SH-SY5Y (cell line): ENCODE measurements around the gene RNH1.

Experiments used
- GATA2 ChIP-seq: IDR thresholded peaks from 2 replicates; pipeline ENCODE4 v1.6.1; 2011; ENCODE audit warnings: mild to moderate bottlenecking, low read depth, low read length
- GATA3 ChIP-seq: IDR thresholded peaks from 2 replicates; pipeline ENCODE4 v1.6.1; 2011; ENCODE audit warnings: low read depth, mild to moderate bottlenecking, low read length, moderate library complexity

Gene RNH1

DNA sequence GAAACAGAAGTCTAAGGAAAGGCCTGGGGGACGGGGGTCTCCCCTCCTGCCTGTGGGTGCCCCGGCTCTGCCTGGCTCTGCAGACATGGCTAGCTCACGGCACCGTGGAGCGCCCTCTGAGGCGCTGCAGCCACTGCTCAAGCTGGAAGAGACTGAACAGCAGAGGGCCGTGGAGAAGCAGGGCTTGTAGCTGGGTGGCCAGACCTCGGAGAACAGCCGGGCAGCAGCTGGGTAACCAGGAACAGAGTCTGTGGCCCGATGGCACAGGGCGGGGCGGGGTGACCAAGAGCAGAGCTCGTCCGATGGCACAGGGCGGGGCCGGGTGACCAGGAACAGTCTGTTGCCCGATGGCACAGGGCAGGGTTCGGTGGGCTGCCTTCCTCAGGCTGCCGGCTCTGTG lies 18.1 kb downstream of the RNH1 start:
- TF ChIP-seq GATA3 (no peak), GATA2 (no peak)

DNA sequence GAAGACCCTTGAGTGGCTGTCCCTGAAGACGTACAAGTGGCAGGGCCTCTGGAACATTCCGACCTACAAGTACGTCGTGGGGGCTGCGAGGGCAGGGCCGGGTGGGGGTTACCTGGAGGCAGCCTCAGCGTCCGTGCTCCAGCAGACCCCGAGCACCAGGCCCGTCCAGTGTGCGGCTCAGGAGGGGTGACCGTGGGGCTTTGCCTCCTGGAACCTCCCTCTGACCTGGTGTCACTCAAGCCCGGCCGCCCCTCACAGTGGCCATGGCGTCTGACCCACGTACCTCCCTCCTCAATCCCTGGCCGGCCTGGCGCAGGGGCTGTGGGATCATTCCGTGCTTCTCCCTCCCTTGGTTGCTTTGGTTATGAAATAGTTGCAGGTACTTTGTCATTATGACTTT lies 18.5 kb downstream of the RNH1 start:
- TF ChIP-seq GATA3: no peak
- TF ChIP-seq GATA2: no peak

GRCh38 chr11:488062-488461 lies 19.0 kb downstream of the RNH1 start:
- TF ChIP-seq GATA2 (no peak), GATA3 (no peak)

GRCh38 chr11:487571-488021 lies 19.4 kb downstream of the RNH1 start:
- no peak for TF ChIP-seq GATA2

GRCh38 chr11:486189-486588 lies 20.9 kb downstream of the RNH1 start:
- TF ChIP-seq GATA3 (no peak), GATA2 (no peak)

- no peak for TF ChIP-seq GATA3
- no peak for TF ChIP-seq GATA2
Measured at GRCh38 chr11:484616-485015, 22.4 kb downstream of the RNH1 start.

- TF ChIP-seq GATA2 (no peak), GATA3 (no peak)
Measured at GRCh38 chr11:479311-479710, 27.7 kb downstream of the RNH1 start.

DNA sequence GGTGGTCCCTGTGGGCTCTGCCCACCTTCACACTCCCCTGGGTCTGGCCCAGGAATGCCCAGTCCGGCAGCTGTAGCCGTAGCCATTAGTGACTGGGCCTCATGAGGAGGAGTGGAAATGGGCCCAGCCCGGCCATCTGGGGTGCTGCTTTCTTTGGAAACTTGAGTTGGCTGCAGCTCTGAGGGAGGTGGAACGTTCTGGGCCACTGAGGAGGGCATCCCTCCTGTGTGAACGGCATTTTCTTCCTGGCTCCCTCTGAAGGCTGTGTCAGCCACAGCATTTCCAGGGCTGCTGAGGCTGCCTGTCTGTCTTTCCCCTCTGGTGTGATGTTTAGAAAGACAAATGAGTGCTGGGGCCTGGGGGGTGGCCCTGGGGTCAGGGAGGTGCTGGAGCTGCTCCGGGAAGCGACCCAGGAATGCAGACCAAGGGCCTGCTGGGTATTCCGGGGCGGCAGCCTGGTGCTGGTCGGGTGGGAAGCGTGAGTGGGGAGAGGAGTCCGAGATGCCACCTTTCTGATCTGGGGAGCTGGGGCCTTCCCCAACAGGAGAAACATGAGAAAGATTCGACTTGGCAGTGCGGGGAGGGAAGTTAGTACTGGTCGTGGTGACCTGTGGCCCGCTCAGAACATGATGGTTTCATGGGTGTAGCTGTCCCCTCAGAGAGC lies 29.9 kb downstream of the RNH1 start:
- no peak for TF ChIP-seq GATA2
- no peak for TF ChIP-seq GATA3

GRCh38 chr11:476416-476815 lies 30.6 kb downstream of the RNH1 start:
- TF ChIP-seq GATA3 (no peak), GATA2 (no peak)

DNA sequence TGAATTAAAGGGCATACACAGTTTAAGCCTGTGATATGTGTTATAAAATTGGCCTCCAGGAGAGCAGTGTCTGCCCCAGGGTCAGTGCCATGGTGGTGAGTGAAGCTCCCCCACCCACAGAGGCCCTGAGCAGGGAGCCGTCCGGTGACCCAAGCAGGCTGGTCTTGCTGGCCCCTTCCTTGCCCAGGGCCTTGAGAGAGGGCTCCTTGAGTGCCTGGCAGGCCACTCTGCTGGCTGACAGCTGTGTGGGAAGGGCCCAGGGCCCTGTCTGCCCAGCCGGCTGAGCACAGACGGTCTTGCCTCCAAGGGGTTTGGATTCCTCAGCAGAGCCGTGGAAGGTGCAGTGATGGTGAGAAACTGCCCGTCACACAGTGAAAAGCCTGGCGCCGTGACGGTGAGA lies 31.1 kb downstream of the RNH1 start:
- TF ChIP-seq GATA2 (no peak), GATA3 (no peak)

- TF ChIP-seq GATA2: no peak
- no peak for TF ChIP-seq GATA3
Measured at GRCh38 chr11:474914-475506, 32.0 kb downstream of the RNH1 start.

- TF ChIP-seq GATA2 (no peak), GATA3 (no peak)
Measured at GRCh38 chr11:473962-474785, 32.9 kb downstream of the RNH1 start.

GRCh38 chr11:473415-473814 lies 33.6 kb downstream of the RNH1 start:
- TF ChIP-seq GATA2 (no peak), GATA3 (no peak)

GRCh38 chr11:472816-473215 lies 34.2 kb downstream of the RNH1 start:
- TF ChIP-seq GATA3 (no peak), GATA2 (no peak)

DNA sequence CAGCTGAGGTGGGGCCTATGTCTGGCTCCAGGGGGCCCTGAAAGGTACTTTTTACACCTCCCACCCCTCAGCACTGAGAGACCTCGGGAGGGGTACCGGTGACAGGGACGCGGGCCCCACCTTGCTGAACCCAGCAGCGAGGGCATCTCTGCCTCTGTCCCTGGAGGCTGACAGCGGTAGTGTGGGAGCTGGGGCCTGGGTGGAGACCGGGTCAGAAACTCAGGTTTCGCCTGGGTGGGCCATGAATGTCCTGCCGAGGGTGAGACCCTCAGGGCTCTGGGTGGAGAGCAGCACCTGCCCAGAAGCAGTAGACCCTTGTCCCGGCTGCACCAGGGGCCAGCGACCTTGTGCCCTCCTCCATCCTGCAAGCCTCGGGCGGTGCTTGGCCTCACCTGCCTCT lies 34.8 kb downstream of the RNH1 start:
- TF ChIP-seq GATA2: no peak
- TF ChIP-seq GATA3: no peak
